Tibial artery (tissue), 4 donors: Measurements from ENCODE around the gene OR51E2.

Experiments
- DNase-seq, 2 donors: peaks; one replicate each; pipeline ENCODE4 v3.0.0-alpha.2; 2019
- H3K27ac ChIP-seq, 2 donors: fragments of 200-600 bp; sonication (generic) in 1 of 2; 1 replicate in 1 of 2; 2 replicates in 1 of 2; pipeline ENCODE4 v1.5.1; 2018 to 2019; ENCODE audit warnings: mild to moderate bottlenecking in 1 of 2
- H3K27me3 ChIP-seq, 2 donors: fragments of 200-600 bp; sonication (generic) in 1 of 2; one replicate each; pipeline versions ENCODE4 v1.5.1 to v1.6.0; 2016 to 2019
- H3K36me3 ChIP-seq, 3 donors: fragments of 200-600 bp; sonication (generic) in 2 of 3; one replicate each; pipeline ENCODE4 v1.5.1; 2016 to 2019; ENCODE audit warnings: mild to moderate bottlenecking in 2 of 3
- H3K4me1 ChIP-seq, 4 donors: fragments of 200-600 bp; sonication (generic) in 2 of 4; 1 replicate in 3 of 4; 2 replicates in 1 of 4; pipeline ENCODE4 v1.5.1; 2016 to 2019
- H3K4me3 ChIP-seq, 2 donors: fragments of 200-600 bp; sonication (generic) in 1 of 2; 1 replicate in 1 of 2; 2 replicates in 1 of 2; pipeline ENCODE4 v1.5.1; 2018 to 2019; ENCODE audit warnings: mild to moderate bottlenecking in 2 of 2
- H3K9me3 ChIP-seq, 3 donors: fragments of 200-600 bp; sonication (generic) in 1 of 3; one replicate each; pipeline ENCODE4 v1.5.1; 2016 to 2019
- intact Hi-C: fragments of 100-400 bp; cut with DNase I; formaldehyde crosslinking; loops from one replicate; pipeline ENCODE4 v1.15.0; 2023; ENCODE audit warnings: low total_unique reads
- TF ChIP-seq, protein P1 (sequence below), 2 experiments: fragments of 200-600 bp in 1 of 2; fragments of 450-650 bp in 1 of 2; IDR thresholded peaks; one replicate each; pipeline ENCODE4 v1.5.1; 2017 to 2019; ENCODE audit warnings: antibody characterized with exemption in 2 of 2, mild to moderate bottlenecking in 1 of 2, moderate library complexity in 1 of 2

Gene OR51E2

DNA sequence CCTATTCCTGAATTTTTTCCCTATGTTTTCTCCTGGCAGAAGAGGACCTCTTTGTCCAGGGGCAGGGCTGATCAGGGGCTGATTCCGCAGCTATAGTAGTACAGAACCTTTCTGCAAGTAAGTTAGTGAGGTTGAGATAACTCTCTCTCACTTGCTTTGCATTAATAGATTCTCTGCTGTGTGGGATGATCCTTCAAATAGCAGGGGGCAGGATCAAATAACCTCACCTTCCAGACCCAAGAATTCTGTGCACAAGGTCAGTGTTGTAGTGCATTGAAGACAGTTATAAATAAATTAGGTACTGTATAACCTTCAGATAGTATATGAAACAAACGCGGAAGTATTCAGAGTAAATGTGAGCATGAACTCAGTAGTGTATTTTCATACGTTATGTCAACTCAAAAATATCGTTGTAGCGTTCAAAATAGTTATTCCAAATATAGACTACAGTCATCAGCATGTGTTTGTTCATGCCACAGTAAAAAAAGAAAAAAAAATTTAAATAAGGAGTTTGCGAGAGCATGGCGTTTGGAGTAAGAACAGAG is 7.2 kb upstream of the OR51E2 start:
- no peak for DNase-seq
- Histone ChIP-seq H3K4me3 (peak overlapping the region in 1 of 2 donors; percentile 1), H3K9me3 (no peaks in the 10 kb centered on the region), H3K36me3 (no peaks in the 10 kb centered on the region), H3K4me1 (peaks cover 0 to 19% (median 7%) of the 10 kb centered on the region in 4 donors), H3K27me3 (no peaks in the 10 kb centered on the region), H3K27ac (peak overlapping the region; percentile 23 to 46)
- TF ChIP-seq, protein P1, sequence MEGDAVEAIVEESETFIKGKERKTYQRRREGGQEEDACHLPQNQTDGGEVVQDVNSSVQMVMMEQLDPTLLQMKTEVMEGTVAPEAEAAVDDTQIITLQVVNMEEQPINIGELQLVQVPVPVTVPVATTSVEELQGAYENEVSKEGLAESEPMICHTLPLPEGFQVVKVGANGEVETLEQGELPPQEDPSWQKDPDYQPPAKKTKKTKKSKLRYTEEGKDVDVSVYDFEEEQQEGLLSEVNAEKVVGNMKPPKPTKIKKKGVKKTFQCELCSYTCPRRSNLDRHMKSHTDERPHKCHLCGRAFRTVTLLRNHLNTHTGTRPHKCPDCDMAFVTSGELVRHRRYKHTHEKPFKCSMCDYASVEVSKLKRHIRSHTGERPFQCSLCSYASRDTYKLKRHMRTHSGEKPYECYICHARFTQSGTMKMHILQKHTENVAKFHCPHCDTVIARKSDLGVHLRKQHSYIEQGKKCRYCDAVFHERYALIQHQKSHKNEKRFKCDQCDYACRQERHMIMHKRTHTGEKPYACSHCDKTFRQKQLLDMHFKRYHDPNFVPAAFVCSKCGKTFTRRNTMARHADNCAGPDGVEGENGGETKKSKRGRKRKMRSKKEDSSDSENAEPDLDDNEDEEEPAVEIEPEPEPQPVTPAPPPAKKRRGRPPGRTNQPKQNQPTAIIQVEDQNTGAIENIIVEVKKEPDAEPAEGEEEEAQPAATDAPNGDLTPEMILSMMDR (IDR thresholded peaks at IDR 0.05) = no peak
- intact Hi-C loops = no loop called here

DNA sequence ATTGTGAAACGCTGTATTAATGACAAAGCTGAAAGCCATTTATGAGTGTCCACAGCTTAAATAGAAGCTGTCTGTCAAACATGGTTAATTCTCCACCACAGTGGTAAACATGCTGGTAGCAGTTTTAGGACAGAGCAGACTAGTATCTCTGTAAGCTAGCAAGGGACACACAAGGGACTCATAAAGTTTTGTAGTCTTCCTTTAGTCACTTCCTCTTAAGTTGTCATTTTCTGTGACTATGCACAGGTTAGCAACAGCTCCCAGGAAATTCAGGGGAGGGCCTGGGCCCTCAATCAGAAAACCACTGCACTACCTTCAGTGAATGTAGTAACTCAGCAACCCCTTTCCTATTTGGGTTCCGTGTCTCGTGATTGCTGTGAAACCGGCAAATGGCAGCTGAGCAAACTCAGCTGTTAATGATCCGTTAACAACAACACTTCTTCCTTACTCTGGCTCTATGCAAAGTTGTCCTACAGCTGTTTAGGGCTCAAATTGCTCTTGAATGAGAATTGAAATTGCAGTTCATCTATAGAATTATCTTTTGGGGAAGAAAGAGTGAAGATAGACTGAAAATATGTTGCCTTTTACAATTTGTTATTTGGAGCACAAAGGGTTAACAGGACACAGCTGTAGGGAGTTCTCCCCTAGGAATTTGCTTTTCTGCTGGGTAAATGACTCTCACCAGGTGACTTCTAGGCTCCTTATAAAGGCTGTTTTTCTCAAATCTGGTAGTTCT is 6.6 kb upstream of the OR51E2 start, which contains the start of gene MMP26:
TSS of gene MMP26 (plus strand) at position 731 of the 736 bp plus-strand sequence.
- Histone ChIP-seq H3K27me3 (no peaks in the 10 kb centered on the region), H3K4me1 (peaks cover 0 to 19% (median 7%) of the 10 kb centered on the region in 4 donors), H3K27ac (peak within 1 kb of the TSS; percentile 23 to 46), H3K4me3 (peak within 1 kb of the TSS in 1 of 2 donors; percentile 1), H3K36me3 (no peaks in the 10 kb centered on the region), H3K9me3 (no peaks in the 10 kb centered on the region)
- TF ChIP-seq, protein P1 (IDR thresholded peaks at IDR 0.05) = no peak
- intact Hi-C loops = no loop called here
- DNase-seq = no peak

DNA sequence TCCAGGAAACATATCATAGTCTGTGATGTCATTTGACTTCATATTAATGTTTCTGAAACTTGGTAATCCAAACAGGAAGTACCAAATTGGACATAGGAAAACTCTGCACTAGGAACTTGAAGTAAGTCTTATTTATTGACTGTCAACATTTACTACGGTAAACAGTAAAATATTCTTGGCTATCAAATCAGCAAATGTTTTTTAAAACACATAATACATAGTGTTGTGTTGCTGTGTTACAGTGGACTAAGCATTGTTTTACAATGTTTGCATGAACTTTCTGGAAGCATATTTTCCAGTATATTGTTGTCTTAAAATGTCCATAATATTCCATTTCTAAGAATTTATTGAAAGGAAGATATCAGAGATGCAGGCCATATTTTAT is 2.8 kb upstream of the OR51E2 start:
- H3K4me1 ChIP-seq = peaks cover 0 to 19% (median 7%) of the 10 kb centered on the region in 4 donors
- no peaks in the 10 kb centered on the region for H3K27me3 ChIP-seq
- TF ChIP-seq, protein P1 (IDR thresholded peaks at IDR 0.05) = no peak
- no peaks in the 10 kb centered on the region for H3K9me3 ChIP-seq
- no peak for DNase-seq
- no peaks in the 10 kb centered on the region for H3K36me3 ChIP-seq
- no peak overlapping the region for H3K27ac ChIP-seq
- no peak overlapping the region for H3K4me3 ChIP-seq
- intact Hi-C loops = no loop called here

DNA sequence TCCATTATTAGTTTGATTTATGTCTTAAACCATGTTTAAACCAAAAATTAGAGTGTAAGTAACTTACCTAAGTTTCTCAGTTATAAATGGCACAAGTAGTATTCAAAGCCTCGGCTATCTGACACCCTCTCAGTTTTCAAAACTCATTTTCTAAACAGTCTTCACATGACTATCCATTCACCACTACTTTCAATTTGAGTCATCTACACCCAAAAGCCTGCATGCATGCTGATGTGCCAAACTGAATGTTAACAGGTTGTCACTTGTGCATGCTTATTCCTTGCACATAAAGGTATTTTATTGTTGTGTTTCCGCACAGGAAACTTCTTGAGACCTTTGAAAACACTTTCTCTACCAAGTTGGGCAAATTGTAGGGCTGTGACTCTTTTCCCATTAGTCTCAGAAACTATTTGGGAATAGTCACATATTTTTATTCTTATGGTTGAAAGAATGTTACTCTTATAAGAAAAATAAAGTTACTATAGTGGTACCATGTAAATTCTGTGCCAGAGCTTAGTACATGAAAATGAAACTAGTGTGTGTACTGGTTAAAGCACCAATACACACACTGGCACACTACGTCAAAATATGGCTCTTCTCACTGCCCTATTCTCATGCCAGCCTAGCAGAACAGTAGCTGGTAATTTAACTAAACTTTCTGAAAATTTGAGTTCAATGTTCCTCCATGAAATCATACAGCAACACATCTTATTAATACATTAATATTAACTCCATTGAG is 2.2 kb upstream of the OR51E2 start:
- intact Hi-C loops = no loop called here
- no peaks in the 10 kb centered on the region for H3K9me3 ChIP-seq
- DNase-seq = no peak
- H3K27ac ChIP-seq = no peak overlapping the region
- TF ChIP-seq, protein P1 (IDR thresholded peaks at IDR 0.05) = no peak
- H3K36me3 ChIP-seq = no peaks in the 10 kb centered on the region
- H3K27me3 ChIP-seq = no peaks in the 10 kb centered on the region
- H3K4me1 ChIP-seq = peaks cover 0 to 18% (median 7%) of the 10 kb centered on the region in 4 donors
- no peak overlapping the region for H3K4me3 ChIP-seq

DNA sequence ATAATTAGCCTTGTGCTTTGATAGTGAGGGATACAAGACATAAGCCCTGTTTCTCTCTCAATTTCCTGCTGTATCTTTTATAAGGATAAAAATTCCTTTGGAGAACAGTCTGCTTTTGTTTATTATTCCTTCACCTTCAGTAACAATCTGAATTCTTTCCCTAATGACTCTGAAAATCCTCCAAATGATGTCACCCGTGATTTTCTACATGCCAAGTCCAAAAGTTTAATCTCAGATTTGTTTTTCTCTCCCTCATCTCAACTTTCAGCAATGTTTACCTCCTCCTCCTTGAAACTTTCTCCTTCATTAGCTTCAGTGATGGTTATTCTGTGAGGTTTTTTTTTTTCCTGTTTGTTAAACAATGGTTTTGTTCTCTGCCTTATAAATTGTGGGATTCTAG is 2.2 kb downstream of the OR51E2 start:
- Histone ChIP-seq H3K27me3 (no peaks in the 10 kb centered on the region), H3K27ac (peak overlapping the region; percentile 59 to 65), H3K36me3 (no peaks in the 10 kb centered on the region), H3K4me1 (peaks cover 0 to 17% (median 0%) of the 10 kb centered on the region in 4 donors), H3K9me3 (no peaks in the 10 kb centered on the region), H3K4me3 (peak overlapping the region; percentile 42 to 43)
- TF ChIP-seq, protein P1 (IDR thresholded peaks at IDR 0.05) = no peak
- no peak for DNase-seq
- intact Hi-C loops = no loop called here
